Activated CD8-positive, alpha-beta T cell treated with anti-CD3 and anti-CD28 coated beads for 36 hours (primary cell): ENCODE results near the gene CPA4. TPM values are rescaled to one million over a fixed set of nuclear protein-coding genes. Genes with fewer than 3 reads are reported as not detected.

Experiments used
- ATAC-seq: fragments of 200-7000 bp; cut with Tn5 transposase; one replicate; pipeline ENCODE4 v1.10.0; 2021; ENCODE audit warnings: mild to moderate bottlenecking, moderate library complexity
- CTCF ChIA-PET: fragments of 350-600 bp; sonication (Branson Sonifier 250); formaldehyde crosslinking; loops from one replicate; lab custom pipeline; 2021; ENCODE audit warnings: antibody characterized with exemption; lab: Charles Lee
- POLR2A ChIA-PET: fragments of 350-600 bp; sonication (Branson Sonifier 250); formaldehyde crosslinking; loops from one replicate; lab custom pipeline; 2021; ENCODE audit warnings: antibody characterized with exemption; lab: Charles Lee
- DNase-seq: peaks from one replicate; pipeline ENCODE4 v3.0.0-alpha.2; 2020
- H3K27ac Mint-ChIP-seq: one replicate; pipeline ENCODE4 v1.8.0; 2021; ENCODE audit warnings: mild to moderate bottlenecking, mixed read lengths
- H3K27me3 Mint-ChIP-seq: one replicate; pipeline ENCODE4 v1.8.0; 2021; ENCODE audit warnings: mixed read lengths
- H3K36me3 Mint-ChIP-seq: one replicate; pipeline ENCODE4 v1.8.0; 2021; ENCODE audit warnings: low read depth, mixed read lengths
- H3K4me1 Mint-ChIP-seq: one replicate; pipeline ENCODE4 v1.8.0; 2021; ENCODE audit warnings: low read depth, mixed read lengths
- H3K4me3 Mint-ChIP-seq: one replicate; pipeline ENCODE4 v1.8.0; 2021; ENCODE audit warnings: mild to moderate bottlenecking, moderate library complexity, mixed read lengths
- H3K9me3 Mint-ChIP-seq: one replicate; pipeline ENCODE4 v1.8.0; 2021; ENCODE audit warnings: mixed read lengths
- intact Hi-C: fragments of 100-400 bp; cut with micrococcal nuclease; formaldehyde crosslinking; loops from one replicate; pipeline ENCODE4 v1.10.0; 2022
- total RNA-seq, 2 experiments: library from RNA; stranded (reverse); gene quantifications; one replicate each; pipeline ENCODE4 v1.2.3, GENCODE V29; 2021
- TF ChIP-seq, protein P1 (sequence below): fragments of 200-600 bp; IDR thresholded peaks from one replicate; pipeline ENCODE4 v1.8.0; 2022; ENCODE audit warnings: antibody characterized with exemption, mild to moderate bottlenecking

Gene CPA4
- total RNA-seq, 2 experiments from 2014 or later, result not detected

DNA sequence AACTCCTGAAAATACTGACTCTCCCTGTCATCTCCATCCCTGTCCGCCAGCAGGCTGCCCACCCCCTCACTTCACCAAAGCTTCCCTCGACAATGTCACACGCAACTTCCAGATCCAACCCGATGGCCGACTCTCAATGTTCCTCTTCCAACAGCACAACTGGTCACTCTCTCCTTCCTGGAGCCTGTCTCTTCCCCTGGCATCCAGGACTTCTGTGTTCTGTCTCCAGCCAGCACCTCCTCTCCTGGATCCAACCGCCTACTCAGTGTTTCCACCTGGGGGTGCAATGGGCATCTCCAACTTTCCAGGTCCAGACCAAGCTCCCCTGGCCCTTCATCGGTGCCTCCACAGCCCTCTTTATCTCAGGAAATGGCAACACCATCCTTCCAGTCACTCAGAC lies 60.2 kb downstream of the CPA4 start:
- peaks cover 21% of the 10 kb centered on the region for H3K4me1 Mint-ChIP-seq
- H3K27ac Mint-ChIP-seq, result no peak overlapping the region
- H3K36me3 Mint-ChIP-seq, result no peaks in the 10 kb centered on the region
- no peaks in the 10 kb centered on the region for H3K27me3 Mint-ChIP-seq
- intact Hi-C loops, result no loop called here
- ChIA-PET POLR2A (no interaction called here), CTCF (no interaction called here)
- ATAC-seq (no peak), DNase-seq (no peak)
- TF ChIP-seq, protein P1, sequence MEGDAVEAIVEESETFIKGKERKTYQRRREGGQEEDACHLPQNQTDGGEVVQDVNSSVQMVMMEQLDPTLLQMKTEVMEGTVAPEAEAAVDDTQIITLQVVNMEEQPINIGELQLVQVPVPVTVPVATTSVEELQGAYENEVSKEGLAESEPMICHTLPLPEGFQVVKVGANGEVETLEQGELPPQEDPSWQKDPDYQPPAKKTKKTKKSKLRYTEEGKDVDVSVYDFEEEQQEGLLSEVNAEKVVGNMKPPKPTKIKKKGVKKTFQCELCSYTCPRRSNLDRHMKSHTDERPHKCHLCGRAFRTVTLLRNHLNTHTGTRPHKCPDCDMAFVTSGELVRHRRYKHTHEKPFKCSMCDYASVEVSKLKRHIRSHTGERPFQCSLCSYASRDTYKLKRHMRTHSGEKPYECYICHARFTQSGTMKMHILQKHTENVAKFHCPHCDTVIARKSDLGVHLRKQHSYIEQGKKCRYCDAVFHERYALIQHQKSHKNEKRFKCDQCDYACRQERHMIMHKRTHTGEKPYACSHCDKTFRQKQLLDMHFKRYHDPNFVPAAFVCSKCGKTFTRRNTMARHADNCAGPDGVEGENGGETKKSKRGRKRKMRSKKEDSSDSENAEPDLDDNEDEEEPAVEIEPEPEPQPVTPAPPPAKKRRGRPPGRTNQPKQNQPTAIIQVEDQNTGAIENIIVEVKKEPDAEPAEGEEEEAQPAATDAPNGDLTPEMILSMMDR, result no peak
- no peaks in the 10 kb centered on the region for H3K9me3 Mint-ChIP-seq
- no peak overlapping the region for H3K4me3 Mint-ChIP-seq

GRCh38 chr7:130356121-130356875 lies 63.3 kb downstream of the CPA4 start:
- CTCF ChIA-PET, result no interaction called here
- intact Hi-C loops, result no loop called here
- Mint-ChIP-seq H3K9me3 (peaks cover 13% of the 10 kb centered on the region), H3K4me3 (no peak overlapping the region), H3K4me1 (peaks cover 12% of the 10 kb centered on the region), H3K27ac (peak overlapping the region; percentile 34), H3K36me3 (no peaks in the 10 kb centered on the region), H3K27me3 (no peaks in the 10 kb centered on the region)
- DNase-seq, result no peak
- ATAC-seq, result no peak
- TF ChIP-seq, protein P1, result no peak
- POLR2A ChIA-PET, result no interaction called here

- peaks cover 5% of the 10 kb centered on the region for H3K4me1 Mint-ChIP-seq
- DNase-seq (peak; percentile 31), ATAC-seq (peak; percentile 47)
- ChIA-PET POLR2A (no interaction called here), CTCF (no interaction called here)
- H3K36me3 Mint-ChIP-seq, result no peaks in the 10 kb centered on the region
- no peaks in the 10 kb centered on the region for H3K27me3 Mint-ChIP-seq
- H3K27ac Mint-ChIP-seq, result peak overlapping the region; percentile 34
- intact Hi-C loops, result no loop called here
- H3K4me3 Mint-ChIP-seq, result no peak overlapping the region
- peaks cover 13% of the 10 kb centered on the region for H3K9me3 Mint-ChIP-seq
- TF ChIP-seq, protein P1, result no peak
Observed at GRCh38 chr7:130356876-130357611, 64.1 kb downstream of the CPA4 start.

GRCh38 chr7:130358471-130358870 lies 65.5 kb downstream of the CPA4 start:
- intact Hi-C loops, result no loop called here
- no peaks in the 10 kb centered on the region for H3K27me3 Mint-ChIP-seq
- ATAC-seq, result no peak
- POLR2A ChIA-PET, result no interaction called here
- peaks cover 13% of the 10 kb centered on the region for H3K9me3 Mint-ChIP-seq
- no peak overlapping the region for H3K4me3 Mint-ChIP-seq
- H3K4me1 Mint-ChIP-seq, result peaks cover 2% of the 10 kb centered on the region
- H3K36me3 Mint-ChIP-seq, result no peaks in the 10 kb centered on the region
- DNase-seq, result no peak
- no peak overlapping the region for H3K27ac Mint-ChIP-seq
- TF ChIP-seq, protein P1, result no peak
- CTCF ChIA-PET, result no interaction called here

DNA sequence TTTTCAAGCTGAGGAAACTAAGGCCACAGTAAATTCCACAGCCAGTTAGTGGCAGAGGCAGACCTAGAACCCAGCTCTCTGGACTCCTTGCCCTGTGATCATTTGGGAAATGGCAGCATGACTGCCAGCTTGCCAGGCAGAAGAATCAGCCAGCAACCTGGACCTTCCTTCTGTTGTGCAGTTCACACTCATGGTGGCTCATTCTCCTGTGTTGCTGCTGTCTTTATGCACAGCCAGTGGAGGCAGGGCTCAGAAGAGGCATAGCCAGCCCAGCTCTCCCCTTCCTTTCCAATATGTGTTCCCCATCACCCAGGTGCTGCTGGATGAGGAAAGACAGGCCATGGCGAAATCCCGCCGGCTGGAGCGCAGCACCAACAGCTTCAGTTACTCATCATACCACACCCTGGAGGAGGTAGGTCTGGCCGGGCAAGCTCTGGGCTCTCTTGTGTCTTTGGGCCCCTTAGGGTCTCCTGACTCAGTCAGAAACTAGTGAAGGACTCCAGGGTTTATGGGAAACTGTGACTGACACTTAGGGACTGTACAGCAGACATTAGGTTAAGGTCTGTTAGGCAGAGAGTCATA lies 66.4 kb downstream of the CPA4 start:
- H3K36me3 Mint-ChIP-seq, result no peaks in the 10 kb centered on the region
- TF ChIP-seq, protein P1, result no peak
- peaks cover 3% of the 10 kb centered on the region for H3K4me1 Mint-ChIP-seq
- no peak overlapping the region for H3K27ac Mint-ChIP-seq
- no peak overlapping the region for H3K4me3 Mint-ChIP-seq
- intact Hi-C loops, result no loop called here
- ChIA-PET POLR2A (no interaction called here), CTCF (interaction anchor here (1.0 kb wide), 1 partner anchor 62 kb away, joined by 3 read pairs; no protein-coding TSS in a partner anchor)
- no peak for ATAC-seq
- DNase-seq, result no peak
- no peaks in the 10 kb centered on the region for H3K27me3 Mint-ChIP-seq
- H3K9me3 Mint-ChIP-seq, result peaks cover 13% of the 10 kb centered on the region
